BLaER1 (cell line): ENCODE results near the gene KRT80.

Experiments
- H3K27ac ChIP-seq: shearing (Covaris generic); formaldehyde crosslinking; 2 replicates; pipeline ENCODE4 v1.8.1; 2022
- H3K27me3 ChIP-seq: shearing (Covaris generic); formaldehyde crosslinking; 2 replicates; pipeline ENCODE4 v1.8.1; 2022
- H3K36me3 ChIP-seq: shearing (Covaris generic); formaldehyde crosslinking; 2 replicates; pipeline ENCODE4 v1.8.1; 2022
- H3K4me1 ChIP-seq: shearing (Covaris generic); formaldehyde crosslinking; 2 replicates; pipeline ENCODE4 v1.8.1; 2022
- H3K4me2 ChIP-seq: shearing (Covaris generic); formaldehyde crosslinking; 2 replicates; pipeline ENCODE4 v1.8.1; 2022
- H3K4me3 ChIP-seq: shearing (Covaris generic); formaldehyde crosslinking; 2 replicates; pipeline ENCODE4 v1.8.1; 2022
- H3K9ac ChIP-seq: shearing (Covaris generic); formaldehyde crosslinking; 2 replicates; pipeline ENCODE4 v1.8.1; 2022
- H3K9me3 ChIP-seq: shearing (Covaris generic); formaldehyde crosslinking; 2 replicates; pipeline ENCODE4 v1.8.1; 2022
- H4K20me1 ChIP-seq: shearing (Covaris generic); formaldehyde crosslinking; 2 replicates; pipeline ENCODE4 v1.8.1; 2022
- Cebpa-rat ChIP-seq: shearing (Covaris generic); IDR thresholded peaks from 2 replicates; pipeline ENCODE4 v1.8.1; 2022

Gene KRT80

DNA sequence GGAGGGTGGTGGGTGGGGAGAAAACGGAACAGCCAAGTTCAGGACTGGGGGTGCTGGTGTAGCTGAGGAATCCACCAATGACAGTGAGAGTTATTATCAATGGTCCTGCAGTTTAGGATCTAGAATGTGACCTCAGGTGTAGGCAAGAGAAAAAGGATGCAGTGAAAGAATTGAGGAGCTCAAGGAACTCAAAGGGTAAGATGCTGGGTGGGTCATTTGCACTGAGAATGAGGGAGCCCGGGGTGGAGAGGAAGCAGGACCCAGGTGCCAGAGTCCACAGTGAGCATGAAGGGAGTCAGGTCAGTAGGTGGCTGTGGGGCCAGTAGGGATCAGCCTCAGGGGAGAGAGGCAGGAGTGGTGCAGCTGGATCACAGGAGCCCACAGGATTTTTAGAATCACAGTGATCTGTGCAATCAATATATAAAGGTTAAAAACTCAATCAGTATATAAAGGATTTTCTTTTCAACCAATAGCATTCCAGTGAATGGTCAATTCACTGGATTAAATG lies 38.1 kb upstream of the KRT80 start:
- Histone ChIP-seq H3K4me2 (no peak overlapping the region), H3K4me1 (peaks cover 6% of the 10 kb centered on the region), H3K36me3 (no peaks in the 10 kb centered on the region), H3K9me3 (no peaks in the 10 kb centered on the region), H3K27ac (no peak overlapping the region), H3K9ac (no peak overlapping the region), H4K20me1 (no peaks in the 10 kb centered on the region), H3K4me3 (no peak overlapping the region), H3K27me3 (peaks cover 14% of the 10 kb centered on the region; the same call in 1 of the 2 replicates)
- no peak for TF ChIP-seq Cebpa-rat

DNA sequence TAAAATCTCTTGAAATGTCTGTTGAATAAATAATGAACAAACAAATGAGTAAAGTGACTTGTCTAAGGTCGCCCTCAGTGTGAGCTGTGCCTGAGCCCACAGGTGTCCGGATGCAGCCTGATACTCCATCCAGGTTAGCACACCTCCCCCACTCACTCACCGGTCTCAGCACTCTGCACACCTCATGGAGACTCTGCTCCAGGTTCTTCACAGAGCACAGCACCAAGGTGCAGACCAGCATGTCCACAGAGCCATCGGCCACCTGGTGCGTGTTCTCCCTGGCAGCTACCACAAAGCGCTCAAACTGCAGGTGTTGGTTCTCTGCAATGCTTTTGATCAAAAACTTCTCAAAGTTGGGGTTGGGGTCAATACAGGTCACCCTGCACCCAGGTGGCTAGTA lies 37.1 kb upstream of the KRT80 start:
- H3K9me3 ChIP-seq: no peaks in the 10 kb centered on the region
- H3K4me1 ChIP-seq: no peaks in the 10 kb centered on the region
- H4K20me1 ChIP-seq: no peaks in the 10 kb centered on the region

DNA sequence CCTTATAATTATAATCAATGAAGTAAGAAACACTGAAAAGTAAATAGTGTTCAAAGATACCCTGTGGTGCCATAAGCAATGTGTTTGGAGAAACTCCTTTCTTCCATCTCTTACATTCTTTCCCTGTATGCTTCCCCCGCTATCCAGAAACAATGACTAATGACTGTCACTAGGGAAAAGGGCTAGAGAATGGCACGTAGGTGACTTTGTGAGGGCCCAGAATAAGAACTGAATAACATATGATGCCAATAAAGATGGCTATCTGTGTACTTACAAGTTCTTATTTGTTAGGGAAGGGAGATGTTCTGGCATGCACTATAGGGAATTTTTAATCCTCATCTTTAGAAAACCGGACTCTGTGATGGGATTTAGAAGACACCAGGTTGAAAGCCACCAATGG lies 36.6 kb upstream of the KRT80 start:
- H3K27ac ChIP-seq: no peak overlapping the region
- no peaks in the 10 kb centered on the region for H3K36me3 ChIP-seq
- H3K9me3 ChIP-seq: no peaks in the 10 kb centered on the region
- H4K20me1 ChIP-seq: no peaks in the 10 kb centered on the region
- peaks cover 11% of the 10 kb centered on the region; the same call in 1 of the 2 replicates for H3K27me3 ChIP-seq
- H3K4me2 ChIP-seq: no peak overlapping the region
- TF ChIP-seq Cebpa-rat: no peak
- H3K4me1 ChIP-seq: no peaks in the 10 kb centered on the region
- no peak overlapping the region for H3K4me3 ChIP-seq
- H3K9ac ChIP-seq: no peak overlapping the region

More for the DNA sequence above, 37.1 kb upstream of the KRT80 start:
- H3K27ac ChIP-seq: no peak overlapping the region
- H3K4me2 ChIP-seq: no peak overlapping the region
- H3K4me3 ChIP-seq: no peak overlapping the region
- TF ChIP-seq Cebpa-rat: no peak
- peaks cover 14% of the 10 kb centered on the region; the same call in 1 of the 2 replicates for H3K27me3 ChIP-seq
- H3K36me3 ChIP-seq: no peaks in the 10 kb centered on the region
- no peak overlapping the region for H3K9ac ChIP-seq

DNA sequence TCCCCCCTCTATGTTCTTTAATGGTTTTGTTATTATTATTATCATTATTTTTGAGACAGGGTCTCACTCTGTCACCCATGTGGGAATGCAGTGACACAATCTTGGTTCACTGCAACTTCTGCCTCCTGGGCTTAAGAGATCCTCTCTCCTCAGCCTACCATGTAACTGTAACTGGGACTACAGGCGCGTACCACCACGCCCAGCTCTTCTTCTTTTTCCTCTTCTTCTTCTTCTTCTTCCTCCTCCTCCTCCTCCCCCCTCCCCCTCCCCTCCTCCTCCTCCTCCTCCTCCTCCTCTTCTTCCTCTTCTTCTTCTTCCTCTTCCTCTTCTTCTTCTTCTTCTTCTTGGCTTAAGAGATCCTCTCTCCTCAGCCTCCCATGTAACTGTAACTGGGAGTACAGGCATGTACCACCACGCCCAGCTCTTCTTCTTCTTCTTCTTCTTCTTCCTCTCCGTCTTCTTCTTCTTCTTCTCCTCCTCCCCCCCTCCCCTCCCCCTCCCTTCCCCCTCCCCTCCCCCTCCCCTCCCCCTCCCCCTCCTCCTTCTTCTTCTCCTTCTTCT lies 35.9 kb upstream of the KRT80 start:
- H3K27ac ChIP-seq: no peak overlapping the region
- no peaks in the 10 kb centered on the region for H3K4me1 ChIP-seq
- H3K4me2 ChIP-seq: no peak overlapping the region
- peaks cover 4% of the 10 kb centered on the region; the same call in 1 of the 2 replicates for H3K27me3 ChIP-seq
- H4K20me1 ChIP-seq: no peaks in the 10 kb centered on the region
- H3K9me3 ChIP-seq: no peaks in the 10 kb centered on the region
- TF ChIP-seq Cebpa-rat: no peak
- H3K9ac ChIP-seq: no peak overlapping the region
- no peak overlapping the region for H3K4me3 ChIP-seq
- no peaks in the 10 kb centered on the region for H3K36me3 ChIP-seq

DNA sequence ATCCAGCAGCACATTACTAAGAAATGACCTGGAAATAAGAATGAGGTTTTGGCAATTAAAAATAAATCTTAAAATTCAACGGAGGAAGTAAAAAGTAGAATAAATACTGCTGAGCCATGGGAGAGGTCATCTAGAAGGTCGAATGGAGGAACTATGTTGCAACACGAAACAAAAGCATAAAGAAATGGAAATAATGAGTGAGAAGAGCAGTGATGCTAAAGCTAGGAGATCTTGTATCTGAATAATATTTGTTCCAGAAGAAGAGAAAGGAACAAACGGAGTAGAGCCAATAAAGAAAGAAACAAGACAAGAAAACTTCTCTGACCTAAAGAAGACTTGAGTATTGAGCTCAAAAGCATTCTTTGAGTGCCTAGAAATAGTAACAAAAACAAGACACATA lies 34.6 kb upstream of the KRT80 start:
- Histone ChIP-seq H3K27me3 (no peaks in the 10 kb centered on the region), H3K36me3 (no peaks in the 10 kb centered on the region), H3K4me1 (no peaks in the 10 kb centered on the region), H3K4me3 (no peak overlapping the region), H3K9me3 (no peaks in the 10 kb centered on the region), H3K4me2 (no peak overlapping the region), H3K27ac (no peak overlapping the region), H3K9ac (no peak overlapping the region), H4K20me1 (no peaks in the 10 kb centered on the region)
- no peak for TF ChIP-seq Cebpa-rat

DNA sequence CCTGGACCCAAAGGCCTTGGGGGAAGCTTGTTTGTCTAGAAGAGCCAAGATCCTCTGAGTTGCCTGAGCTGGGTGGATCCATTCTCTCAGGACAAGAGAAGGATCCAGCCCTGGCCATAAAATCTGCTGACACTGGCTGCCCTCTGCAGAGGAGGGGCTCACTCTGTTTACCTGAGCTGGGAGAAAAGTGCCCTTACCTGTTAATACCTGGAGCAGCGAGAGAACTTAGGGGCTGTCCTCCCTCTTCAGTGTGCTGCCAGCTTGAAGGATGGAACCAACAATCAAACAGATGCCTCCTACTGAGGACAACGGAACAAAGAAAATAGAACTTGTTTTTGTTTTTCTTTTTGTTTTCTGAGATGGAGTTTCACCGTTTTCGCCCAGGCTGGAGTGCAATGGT lies 33.9 kb upstream of the KRT80 start:
- Histone ChIP-seq H3K9ac (no peak overlapping the region), H3K27ac (no peak overlapping the region), H3K27me3 (no peaks in the 10 kb centered on the region), H3K4me1 (no peaks in the 10 kb centered on the region), H3K9me3 (no peaks in the 10 kb centered on the region), H3K4me3 (no peak overlapping the region), H3K4me2 (no peak overlapping the region), H4K20me1 (no peaks in the 10 kb centered on the region), H3K36me3 (no peaks in the 10 kb centered on the region)
- TF ChIP-seq Cebpa-rat: no peak

DNA sequence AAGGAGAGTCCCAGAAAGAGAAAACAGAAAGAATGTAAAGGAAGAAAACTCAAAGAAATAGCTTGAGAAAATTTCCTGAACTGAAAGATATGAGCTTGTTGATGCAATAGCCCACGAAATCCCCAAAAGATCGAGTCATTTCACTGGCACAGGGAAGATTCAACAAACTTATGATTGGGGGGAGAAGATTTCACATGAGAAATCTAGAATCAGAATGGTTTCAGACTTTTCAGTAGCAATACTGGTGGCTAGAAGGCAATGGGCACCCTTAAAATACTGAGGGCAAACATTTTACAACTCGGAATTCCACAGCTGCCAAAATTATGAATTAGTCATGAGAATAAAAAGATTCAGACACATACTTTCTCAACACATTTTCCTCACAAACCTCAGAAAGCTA lies 32.3 kb upstream of the KRT80 start:
- Histone ChIP-seq H3K27me3 (no peaks in the 10 kb centered on the region), H3K4me3 (no peak overlapping the region), H3K36me3 (no peaks in the 10 kb centered on the region), H3K9ac (no peak overlapping the region), H3K4me1 (no peaks in the 10 kb centered on the region), H3K9me3 (no peaks in the 10 kb centered on the region), H4K20me1 (no peaks in the 10 kb centered on the region), H3K4me2 (no peak overlapping the region), H3K27ac (no peak overlapping the region)
- TF ChIP-seq Cebpa-rat: no peak

DNA sequence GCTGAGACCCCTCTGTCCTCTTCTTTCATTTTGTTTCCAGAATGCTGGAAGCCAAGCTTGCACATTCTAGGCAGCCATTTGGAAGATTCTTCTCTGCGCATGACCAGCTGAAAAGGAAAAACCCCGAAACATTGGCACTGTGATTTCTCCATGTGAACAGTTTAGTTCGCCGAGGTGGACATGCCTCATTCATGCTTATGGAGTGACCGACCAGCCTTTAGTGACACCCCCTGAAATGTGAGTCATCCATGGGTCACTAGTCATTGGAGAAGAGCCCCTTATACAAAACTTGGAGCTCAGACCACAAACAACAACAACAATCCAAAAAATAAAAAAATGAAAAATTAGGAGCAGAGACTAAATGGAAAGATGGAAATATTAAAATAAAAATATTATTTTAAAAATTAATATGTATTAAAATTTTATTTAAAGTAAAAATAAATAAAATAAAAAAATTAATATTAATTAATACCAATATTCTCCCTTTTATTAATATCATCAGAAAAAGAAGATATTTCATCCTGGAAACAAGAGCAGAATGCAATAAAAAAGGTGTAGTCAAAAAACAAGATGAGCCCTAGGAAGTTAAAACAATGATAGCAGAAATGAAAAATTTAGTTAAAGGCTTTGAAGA lies 31.7 kb upstream of the KRT80 start:
- Histone ChIP-seq H4K20me1 (no peaks in the 10 kb centered on the region), H3K36me3 (no peaks in the 10 kb centered on the region), H3K27ac (no peak overlapping the region), H3K9ac (no peak overlapping the region), H3K4me2 (no peak overlapping the region), H3K4me3 (no peak overlapping the region), H3K9me3 (no peaks in the 10 kb centered on the region), H3K4me1 (no peaks in the 10 kb centered on the region), H3K27me3 (no peaks in the 10 kb centered on the region)
- TF ChIP-seq Cebpa-rat: no peak

DNA sequence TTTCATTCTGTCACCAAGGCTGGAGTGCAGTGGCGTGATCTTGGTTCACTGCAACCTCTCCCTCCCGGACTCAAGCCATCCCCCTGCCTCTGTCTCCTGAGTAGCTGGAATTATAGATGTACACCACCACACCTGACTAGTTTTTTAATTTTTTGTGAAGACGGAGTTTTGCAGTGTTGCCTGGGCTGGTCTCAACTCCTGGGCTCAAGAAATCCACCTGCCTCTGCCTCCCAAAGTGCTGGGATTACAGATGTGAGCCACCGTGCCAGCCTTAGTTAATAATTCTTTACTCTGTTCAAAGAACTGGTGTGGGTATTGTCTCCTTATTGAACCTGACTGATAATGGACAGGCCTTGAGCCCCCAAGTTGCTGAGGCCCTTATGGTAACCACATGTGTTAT lies 30.9 kb upstream of the KRT80 start:
- H3K4me1 ChIP-seq: no peaks in the 10 kb centered on the region
- H3K9ac ChIP-seq: no peak overlapping the region
- no peak overlapping the region for H3K27ac ChIP-seq
- H4K20me1 ChIP-seq: no peaks in the 10 kb centered on the region
- H3K27me3 ChIP-seq: no peaks in the 10 kb centered on the region
- H3K36me3 ChIP-seq: no peaks in the 10 kb centered on the region
- H3K4me2 ChIP-seq: no peak overlapping the region
- H3K4me3 ChIP-seq: no peak overlapping the region
- H3K9me3 ChIP-seq: no peaks in the 10 kb centered on the region
- TF ChIP-seq Cebpa-rat: no peak

DNA sequence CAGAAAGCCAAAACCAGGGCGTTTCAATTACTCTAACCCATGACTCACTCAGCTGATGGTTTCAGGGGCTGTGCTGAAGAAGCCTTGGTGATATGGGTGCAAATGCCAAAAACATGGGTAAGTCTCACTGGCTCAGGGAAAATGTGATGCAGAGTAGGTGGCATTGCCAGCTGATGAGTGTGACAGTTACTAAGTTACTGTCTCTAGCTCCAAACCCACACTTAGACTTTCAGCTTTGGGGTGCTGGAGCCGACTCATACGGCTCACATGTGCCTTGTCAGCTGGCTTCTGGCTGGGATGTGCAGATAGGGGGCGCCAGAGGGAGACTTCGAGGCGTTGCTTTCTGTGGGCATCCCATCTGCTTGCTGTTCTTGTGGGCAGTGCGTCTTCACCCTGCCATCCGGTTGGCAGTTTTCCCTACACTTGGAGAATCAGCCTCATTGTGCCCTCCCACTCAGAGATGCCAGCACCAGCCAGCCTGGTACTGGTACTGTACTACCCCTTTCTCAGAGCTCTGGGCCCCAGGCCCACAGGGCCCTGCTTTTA lies 30.2 kb upstream of the KRT80 start:
- no peaks in the 10 kb centered on the region for H3K36me3 ChIP-seq
- H3K9me3 ChIP-seq: no peaks in the 10 kb centered on the region
- H3K27me3 ChIP-seq: no peaks in the 10 kb centered on the region
- H3K27ac ChIP-seq: no peak overlapping the region
- H3K4me1 ChIP-seq: no peaks in the 10 kb centered on the region
- no peaks in the 10 kb centered on the region for H4K20me1 ChIP-seq
- no peak overlapping the region for H3K9ac ChIP-seq
- H3K4me3 ChIP-seq: no peak overlapping the region
- no peak for TF ChIP-seq Cebpa-rat
- H3K4me2 ChIP-seq: no peak overlapping the region
